22Rv1 (cell line): ENCODE results near the gene PRRT3.

Source experiments
- CTCF ChIP-seq: fragments of 450-650 bp; IDR thresholded peaks from 2 replicates; pipeline ENCODE4 v1.5.1; 2017; ENCODE audit warnings: mild to moderate bottlenecking
- ZFX ChIP-seq: fragments of 450-650 bp; IDR thresholded peaks from 2 replicates; pipeline ENCODE4 v1.6.1; 2017; ENCODE audit warnings: antibody characterized with exemption, borderline replicate concordance

GRCh38 chr3:9898467-9899241 is 53.6 kb downstream of the PRRT3 start:
- TF ChIP-seq CTCF (no peak), ZFX (no peak)
